MV-4-11 (cell line): Measurements from ENCODE around the gene CCDC85C.

ENCODE experiments used
- DNase-seq: peaks from one replicate; lab custom pipeline; 2025; lab: John Stamatoyannopoulos, UW

The CCDC85C gene

DNA sequence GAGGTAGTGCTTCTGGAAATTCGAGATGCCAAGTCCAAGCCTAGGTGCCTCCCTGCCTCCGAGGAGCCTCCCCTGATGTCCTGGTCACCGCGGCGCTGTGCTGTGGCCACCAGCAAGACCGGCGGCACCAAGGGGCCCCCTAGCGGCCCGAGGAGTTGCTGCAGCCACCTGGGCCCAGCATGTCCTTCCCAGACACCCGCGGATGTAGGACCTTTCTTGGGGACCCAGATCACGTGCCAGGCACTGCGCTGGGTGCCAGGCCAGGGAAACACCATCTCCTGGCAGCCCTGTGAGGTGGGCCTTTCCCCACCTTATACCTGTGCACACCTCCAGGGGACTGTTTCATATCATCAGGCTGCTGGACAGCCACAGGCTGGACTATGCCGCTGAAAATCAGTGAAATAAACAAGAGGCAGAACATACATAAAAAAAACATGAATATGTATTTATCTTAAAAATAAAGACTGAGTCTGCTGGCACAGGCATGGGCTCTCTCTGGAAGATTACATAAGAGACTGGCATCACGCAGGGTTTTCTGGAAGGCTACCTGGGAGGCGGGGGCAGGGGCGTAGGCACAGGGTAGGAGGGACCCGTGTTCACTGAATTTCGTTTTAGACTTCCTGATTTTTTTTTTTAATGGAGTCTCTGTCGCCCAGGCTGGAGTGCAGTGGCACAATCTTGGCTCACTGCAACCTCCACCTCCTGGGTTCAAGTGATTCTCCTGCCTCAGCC, 25.0 kb upstream of the CCDC85C start:
- DNase-seq, result peak; percentile 25

DNA sequence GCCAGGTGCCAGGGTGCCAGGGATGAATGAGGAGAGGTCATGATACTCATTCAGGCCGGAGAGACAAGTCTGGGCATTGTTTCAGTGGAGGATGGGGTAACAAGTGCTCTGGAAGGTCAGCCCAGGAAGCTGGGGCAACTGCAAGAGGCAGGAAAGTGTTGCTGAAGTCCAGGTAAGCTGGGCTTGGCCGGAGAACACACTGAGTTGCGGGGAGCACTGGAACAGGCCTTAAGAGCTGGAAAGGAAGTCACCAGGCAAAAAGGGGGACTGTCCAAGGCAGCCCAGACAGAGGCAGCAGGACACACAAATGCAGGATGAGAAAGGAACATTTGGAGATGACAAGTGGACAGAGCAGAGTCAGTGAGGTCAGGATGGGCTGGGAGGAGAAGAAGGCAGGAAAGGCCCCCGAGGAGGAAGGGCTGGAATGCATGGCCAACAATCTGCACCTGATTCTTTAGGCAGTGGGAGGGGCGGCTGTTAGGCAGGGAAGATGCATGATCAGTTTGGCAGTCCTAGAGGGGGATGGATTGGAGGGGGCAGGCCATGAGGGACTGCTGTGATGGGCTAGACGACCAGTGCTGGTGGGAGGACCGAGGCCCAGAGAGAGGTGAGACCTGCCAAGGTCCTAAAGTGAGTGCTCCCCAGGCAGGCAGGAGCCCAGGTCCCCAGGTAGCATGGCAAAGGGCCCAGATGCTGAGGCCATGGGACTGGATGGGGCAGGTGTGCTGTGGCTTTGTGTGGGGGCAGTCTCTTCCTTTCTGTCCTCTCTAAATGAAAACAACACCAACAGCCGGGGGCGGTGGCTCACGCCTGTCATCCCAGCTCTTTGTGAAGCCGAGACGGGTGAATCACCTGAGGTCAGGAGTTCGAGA, 23.7 kb upstream of the CCDC85C start:
- DNase-seq, result no peak

DNA sequence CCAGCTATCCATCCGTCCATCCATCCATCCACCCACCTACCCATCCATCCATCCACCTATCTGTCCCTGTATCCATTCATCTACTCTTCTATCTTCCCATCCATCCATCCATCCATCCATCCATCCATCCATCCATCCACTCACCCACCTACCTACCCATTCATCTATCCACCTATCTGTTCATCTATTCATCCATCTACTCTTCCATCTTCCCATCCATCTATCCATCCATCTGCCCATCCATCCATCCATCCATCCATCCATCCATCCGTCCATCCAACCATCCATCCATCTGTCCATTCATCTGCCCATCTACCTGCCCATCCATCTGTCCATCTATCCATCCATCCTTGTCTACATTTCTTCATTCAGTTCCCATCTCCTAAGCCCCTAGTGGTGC, 23.1 kb upstream of the CCDC85C start:
- no peak for DNase-seq

DNA sequence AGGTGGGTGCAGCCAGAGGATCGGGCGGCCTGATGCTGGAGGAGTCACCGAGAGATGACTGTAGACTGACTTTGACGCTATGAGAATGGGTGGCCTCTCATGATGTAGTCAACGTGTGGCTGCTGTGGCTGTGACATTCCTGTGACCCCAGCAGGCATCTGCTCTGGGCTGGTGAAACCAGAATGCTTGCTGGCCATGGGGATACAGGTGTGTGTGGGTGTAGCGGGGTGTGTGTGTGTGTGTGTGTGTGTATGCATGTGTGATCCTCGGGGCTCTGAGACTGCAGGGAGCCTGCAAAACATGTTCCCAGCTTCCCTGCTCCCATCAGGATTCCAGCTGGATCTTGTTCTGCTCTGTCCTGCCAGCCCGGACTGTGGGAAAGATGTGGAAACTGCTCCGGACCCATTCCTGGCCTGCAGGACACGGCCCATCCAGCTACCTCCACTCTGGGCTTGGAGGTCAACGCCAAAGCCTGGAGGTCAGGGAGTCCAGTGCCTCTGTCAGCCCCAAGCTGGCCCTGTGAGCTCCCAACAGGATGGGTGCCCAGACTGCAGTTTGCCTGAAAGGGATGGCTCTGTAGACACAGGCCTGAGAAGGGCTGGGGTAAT, 22.1 kb upstream of the CCDC85C start:
- DNase-seq, result no peak

DNA sequence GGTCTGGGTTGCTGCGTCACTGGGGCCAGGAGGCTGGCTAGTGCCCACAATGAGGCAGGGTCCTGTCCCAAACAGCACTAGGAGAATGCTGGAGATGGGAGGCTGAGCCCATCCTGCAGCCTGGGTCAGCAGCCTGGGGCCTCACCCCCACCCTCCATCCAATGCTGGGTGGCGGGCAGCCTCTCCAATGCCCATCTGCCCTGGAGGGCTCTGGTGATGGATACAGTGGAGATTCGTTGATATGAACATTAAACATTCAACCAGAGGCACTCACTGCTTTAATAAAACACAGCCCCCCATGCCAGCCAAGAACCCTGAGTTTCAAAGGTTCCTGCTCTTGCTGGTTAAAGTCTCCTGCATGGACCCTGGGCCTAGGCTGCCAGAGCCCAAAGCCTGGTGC, 21.5 kb upstream of the CCDC85C start:
- no peak for DNase-seq

DNA sequence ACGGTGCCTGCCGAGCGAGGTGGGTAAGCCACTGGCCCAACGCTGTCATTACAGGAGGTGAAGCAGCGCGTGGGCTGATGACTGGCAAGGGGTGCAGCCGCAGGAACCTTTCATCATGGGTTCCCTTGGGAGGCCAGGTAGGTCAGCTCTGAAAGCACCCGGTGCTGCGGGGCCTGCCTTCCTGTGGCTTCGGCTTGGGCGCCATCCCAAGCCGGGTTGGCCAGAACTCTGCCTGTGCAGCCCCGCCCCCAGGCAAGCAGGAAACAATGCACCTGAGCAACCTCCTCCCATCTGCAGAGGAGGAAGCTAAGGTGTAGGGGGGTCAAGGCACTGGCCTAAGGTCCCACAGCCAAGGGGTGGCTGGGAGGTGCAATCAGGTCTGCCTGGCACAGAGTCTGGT, 21.0 kb upstream of the CCDC85C start:
- no peak for DNase-seq

DNA sequence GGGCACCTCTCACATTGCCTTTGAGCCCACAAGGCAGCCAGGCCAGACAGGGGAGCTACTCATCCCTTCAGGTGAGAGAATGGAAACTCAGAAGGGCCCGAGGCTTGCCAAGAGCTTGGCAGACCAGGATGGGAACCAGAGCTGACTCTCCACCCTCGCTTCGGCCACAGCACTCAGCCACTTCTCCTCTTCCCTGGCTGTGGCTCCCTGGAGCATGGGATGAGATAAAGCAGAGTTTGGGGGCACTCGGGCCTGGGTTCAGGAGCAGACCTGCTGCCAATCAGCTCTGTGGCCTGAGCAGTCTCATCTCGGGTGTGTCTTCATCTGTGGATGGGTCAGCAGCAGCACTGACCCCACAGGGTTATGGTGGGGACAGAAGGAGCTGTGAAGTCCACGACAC, 20.0 kb upstream of the CCDC85C start:
- DNase-seq, result no peak

DNA sequence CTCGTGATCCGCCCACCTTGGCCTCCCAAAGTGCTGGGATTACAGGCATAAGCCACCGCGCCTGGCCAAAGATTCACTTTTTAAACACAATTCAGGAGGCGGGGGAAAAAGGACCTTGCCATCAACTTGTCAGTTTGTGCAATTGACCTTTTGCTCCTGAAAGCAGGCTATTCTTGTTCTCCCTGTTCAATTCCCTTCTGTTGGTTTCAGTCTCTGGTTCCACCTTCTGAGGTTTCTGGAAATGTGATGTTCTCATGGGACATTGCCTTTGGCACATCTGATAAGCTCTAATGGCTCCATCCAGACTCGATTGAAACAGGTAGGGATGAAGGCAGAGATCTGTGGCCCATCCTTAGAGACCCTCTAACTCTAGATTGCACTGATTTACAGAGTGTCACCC, 17.9 kb upstream of the CCDC85C start:
- no peak for DNase-seq

DNA sequence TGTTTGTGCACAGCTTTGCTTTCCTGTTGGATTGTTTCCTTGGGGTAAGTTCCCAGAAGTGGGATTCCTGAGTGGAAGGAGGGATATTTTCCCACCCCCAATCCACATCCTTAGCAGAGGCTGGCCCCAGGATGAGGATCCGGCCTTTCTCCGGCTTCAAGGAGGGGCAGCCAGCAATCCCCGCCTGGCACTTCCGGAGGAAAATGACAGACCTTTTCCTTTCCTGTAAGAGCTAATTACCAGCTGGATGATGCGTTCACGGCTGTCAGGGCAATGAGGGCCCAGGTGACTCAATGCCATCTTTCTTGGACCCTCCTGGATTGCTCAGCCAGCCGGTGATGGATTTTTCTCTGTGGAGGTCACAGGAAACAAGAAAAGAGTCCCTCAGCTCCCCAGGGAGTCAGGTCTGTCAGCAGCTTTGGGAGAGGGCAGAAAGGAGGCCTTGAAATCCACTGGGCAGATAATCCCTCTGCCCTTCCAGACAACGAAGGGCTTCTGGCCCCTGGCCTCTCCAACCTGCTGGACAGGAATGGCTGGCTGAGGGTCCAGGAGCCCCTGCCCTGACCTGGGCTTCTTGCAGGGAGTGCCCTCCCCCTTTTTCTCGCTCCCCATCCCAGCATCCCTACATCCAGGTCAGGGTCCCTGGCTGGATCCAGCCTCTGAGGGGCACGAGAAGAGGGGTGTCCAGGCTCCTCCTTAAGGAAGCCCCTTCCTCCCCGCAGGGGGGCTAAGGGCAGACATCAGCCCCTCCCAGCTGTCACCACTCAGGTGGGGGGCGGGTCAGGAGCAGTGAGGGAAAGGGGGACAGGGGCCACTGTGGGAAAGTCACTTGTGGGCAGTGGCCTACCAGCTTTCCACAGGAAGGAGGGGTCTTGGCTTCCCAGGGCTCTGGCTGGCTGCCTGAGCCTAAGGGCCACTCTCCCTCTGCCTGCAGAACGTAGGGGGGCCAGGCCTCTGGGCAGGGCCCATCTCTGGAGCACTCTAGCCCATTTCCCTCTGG, 16.1 kb upstream of the CCDC85C start:
- no peak for DNase-seq

DNA sequence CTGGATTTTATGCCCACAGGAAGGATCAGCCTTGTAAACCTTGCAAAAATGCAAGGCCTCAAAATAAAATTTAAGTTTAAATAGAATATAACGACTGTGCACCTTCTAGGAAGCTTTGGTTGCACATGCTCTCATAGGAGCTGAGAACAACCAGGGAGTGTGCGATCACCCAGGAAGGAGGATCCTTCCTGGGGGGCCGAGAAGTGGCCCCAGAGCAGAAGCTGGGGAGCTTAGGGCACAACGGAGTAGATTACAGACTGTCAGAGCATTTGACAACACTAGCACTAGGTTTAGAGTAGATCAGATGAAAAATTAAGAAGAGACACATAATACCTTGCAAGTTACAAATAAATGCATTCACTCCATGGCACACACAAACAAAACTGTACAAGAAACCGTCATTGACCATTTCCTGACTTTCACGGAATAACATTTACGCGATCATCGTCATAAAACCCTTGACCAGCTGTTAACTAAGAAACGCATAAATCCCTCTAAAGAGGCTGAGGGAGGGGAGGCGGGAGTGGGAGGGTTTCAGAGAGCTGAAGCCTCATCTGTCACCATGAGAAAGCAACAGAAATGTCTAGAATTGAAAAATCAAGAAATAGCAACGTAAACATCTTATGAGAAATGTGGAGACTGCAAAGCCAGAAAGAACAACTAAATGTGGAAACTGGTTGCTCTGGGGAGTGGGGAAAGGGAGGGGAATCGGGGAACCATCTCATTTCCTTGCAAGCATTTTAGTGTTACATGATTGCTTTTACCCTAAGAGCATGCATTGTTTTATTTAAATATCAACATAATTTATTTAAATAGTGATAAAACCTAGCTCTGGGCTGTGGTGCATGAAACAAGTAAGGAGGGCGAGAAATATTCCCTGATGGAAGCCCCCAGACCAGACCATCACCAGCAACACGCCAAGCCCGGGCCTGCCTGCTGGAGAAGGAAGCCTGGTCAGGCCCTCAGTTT, 13.1 kb upstream of the CCDC85C start:
- DNase-seq, result no peak

DNA sequence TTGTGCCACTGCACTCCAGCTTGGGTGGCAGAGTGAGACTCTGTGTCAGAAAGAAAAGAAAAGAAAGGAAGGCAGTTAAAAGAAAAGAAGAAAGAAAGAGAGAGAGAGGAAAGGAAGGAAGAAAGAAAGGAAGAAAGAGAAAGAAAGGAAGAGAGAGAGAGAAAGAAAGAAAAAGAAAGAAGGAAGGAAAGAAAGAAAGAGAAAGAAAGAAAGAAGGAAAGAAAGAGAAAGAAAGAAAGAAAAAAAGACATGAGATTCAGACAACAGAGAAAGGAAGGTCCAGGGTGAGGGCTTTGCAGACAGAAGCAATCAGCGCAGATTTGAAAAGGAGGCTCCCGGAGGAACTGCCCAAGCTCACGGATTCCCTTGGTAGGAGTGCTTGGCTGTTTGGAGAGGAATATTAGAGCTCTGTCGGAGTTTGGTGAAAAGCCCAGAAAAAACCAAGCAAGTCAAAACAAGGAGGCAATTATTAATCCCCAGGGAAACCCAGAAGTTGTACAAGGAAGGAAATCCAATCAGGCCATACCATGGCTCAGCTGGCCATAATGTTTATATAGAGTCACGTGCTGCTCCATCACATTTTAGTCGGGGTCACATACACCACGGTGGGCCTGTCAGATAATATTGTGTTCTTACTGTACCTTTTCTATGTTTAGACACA, 11.6 kb upstream of the CCDC85C start:
- DNase-seq, result no peak

DNA sequence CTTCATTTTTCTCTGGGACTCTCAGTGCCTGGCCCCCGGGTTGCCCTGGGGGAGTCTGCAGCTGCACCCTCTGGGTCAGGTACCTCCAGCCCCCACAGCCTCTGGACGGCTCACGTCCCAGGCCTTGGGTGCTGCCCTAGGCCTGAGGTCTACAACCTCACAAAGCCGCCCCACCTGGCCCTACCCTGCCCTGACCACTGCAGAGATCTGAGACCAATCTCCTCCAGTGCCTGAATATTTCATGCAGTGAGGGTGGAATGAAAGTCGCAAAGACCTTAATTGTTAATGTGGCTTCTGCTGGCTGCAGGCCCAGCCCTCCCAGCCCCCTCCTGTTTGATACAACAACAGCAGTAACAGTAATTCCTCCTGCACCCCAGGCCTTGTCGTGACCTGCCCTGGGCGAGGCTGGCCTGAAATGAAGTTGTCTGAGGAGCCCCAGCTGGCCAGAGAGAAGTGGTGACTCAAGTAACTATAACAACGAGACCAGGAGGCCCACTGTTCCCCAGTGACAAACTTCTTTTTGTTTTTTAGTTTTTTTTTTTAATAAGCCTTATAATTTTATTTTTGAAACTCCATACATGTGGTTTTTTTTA, 8.8 kb upstream of the CCDC85C start:
- DNase-seq, result no peak

DNA sequence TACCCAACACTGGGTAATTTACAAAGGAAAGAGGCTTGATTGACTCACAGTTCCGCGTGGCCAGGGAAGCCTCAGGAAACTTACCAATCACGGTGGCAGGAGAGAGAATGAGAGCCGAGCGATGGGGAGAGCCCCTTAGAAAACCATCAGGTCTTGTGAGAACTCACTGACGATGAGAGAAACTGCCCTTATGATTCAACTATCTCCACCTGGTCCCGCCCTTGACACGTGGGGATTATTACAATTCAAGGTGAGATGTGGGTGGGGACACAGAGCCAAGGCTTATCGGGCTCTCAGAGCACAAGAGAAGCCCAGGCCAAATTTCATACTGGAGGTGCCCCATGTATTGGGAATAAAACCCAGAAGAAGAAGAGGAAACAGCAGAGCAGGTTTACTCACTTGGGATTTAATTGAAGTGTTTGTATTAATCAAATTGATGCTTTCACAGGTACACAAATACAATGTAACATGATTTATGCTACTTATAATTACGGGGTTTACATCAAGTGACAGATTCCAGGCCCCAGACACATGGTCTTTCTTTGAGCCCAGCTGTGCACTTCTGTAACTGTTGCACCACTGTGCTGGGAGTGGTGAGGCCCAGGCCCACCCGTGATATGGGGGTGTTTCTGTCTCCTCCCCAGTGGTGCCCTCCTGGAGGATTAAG, 8.2 kb upstream of the CCDC85C start:
- no peak for DNase-seq

DNA sequence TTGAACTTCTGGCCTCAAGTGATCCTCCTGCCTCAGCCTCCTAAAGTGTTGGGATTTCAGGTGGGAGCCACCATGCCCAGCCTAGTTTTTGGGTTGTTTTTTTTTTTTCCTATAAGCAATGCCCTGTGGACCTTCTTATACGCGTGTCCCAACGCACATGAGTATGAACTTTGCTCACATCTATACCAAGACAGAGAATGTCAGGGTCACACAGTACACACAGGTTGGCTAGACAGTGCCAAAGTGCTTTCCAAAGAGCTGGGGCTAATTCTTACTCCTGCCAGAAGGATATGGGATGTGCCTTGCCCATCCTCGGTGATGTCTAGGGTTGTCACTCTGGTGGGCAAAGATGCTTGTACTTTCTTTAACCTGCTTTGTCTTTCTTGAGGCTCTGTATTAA, 7.6 kb upstream of the CCDC85C start:
- no peak for DNase-seq

DNA sequence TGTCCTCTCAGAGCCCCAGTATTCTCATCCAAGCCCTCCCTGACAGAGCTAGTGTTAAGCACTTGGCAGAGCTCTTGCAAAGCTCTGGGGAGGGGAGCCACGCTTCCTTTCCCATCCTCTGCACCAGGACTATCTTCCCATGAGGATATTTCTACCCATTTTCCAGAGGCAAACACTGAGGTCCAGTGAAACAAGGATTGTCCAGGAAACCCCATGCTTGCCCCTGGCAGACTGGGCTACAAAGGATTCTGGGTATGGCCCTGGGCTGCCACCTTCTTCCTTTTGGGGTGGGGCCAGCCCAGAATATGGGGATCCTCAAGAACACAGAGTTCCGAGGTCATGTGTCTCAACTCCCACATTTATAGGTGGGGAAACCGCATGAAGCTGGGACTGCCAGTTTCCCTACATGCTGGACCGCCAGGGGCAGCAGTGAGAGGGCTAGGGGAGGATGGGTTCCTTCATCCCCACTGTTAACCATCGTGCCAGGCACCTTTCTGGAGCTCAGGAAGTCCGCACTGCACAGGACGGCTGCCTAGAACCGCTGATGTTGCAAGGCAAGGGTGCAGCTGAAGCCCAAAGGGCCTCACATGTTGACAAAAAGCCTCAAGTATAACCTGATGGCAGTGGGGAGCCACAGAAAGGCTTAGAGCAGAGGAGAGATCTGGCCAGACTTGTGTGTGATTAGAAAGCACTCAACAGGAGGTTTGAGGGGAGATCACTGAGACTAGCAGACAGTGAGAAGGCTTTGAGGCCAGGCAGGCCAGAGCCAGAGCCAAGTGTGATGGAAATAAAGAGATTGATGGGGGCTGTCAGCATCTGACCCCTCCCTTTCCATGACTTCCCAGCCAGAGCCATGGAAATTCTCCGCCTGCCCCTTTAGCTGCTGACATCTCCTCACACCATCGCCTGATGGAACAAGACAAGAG, 5.5 kb upstream of the CCDC85C start:
- DNase-seq, result no peak

DNA sequence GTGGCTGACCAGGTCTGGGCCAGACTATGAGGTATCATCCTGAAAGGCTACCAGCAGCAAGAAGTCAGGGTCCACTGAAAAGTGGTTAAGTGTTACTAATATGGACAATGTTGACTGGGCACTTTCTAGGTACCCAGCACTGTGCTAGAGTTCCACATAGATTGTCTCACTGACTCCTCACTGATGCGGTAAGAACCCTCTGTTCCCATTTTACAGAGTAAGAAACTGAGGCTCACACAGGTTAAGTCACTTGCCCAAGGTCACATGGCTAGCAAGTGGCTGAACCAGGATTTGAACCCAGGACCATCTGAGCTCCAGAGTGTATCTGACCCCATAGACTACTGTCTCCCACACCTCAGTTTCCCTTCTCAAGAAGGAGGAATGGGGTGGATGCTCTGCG, 4.6 kb upstream of the CCDC85C start:
- no peak for DNase-seq

DNA sequence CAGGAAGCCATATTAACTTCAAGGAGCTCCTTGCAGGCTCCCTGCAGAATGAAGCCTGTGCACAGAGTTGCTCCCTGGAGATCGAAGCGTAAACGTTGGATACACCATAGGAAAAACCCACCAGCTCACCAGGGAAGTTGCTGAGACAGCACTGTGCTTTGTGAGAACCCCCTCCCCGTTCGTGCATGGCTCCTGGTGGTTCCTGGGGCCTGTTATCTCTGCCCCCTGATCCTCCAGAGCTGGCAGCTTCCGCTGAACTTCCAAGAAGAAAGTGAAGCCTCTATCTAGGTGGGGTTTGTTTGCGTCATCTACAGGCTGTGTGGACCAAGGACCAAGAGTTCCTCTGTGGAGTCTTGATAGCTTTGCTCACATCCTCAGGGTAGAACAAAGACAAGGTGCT, 2.4 kb upstream of the CCDC85C start:
- DNase-seq, result no peak
